ENCODE data around the gene MRPS27.
"Not testable (repeated sequence)": the region's sequence is repeated elsewhere in the genome, so short reads cannot be mapped to it uniquely, and the experiment has no call there.

DNA sequence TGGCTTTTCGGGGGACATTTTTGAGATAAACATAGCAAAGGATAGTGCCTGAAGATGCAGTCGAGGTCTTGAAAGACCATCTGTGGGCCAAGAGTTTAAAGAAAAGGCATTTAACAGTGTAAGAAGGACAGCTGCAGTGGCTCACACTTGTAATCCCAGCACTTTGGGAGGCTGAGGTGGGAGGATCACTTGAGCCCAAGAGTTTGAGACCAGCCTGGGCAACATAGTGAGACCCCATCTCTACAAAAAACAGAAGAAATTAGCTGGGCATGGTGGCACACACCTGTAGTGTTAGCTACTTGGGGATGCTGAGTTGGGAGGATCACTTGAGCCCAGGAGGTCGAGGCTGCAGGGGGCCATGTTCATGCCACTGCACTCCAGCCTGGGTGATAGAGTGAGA, 148.9 kb downstream of the MRPS27 start:
- TF ChIP-seq, protein P1, sequence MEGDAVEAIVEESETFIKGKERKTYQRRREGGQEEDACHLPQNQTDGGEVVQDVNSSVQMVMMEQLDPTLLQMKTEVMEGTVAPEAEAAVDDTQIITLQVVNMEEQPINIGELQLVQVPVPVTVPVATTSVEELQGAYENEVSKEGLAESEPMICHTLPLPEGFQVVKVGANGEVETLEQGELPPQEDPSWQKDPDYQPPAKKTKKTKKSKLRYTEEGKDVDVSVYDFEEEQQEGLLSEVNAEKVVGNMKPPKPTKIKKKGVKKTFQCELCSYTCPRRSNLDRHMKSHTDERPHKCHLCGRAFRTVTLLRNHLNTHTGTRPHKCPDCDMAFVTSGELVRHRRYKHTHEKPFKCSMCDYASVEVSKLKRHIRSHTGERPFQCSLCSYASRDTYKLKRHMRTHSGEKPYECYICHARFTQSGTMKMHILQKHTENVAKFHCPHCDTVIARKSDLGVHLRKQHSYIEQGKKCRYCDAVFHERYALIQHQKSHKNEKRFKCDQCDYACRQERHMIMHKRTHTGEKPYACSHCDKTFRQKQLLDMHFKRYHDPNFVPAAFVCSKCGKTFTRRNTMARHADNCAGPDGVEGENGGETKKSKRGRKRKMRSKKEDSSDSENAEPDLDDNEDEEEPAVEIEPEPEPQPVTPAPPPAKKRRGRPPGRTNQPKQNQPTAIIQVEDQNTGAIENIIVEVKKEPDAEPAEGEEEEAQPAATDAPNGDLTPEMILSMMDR (conservative IDR thresholded peaks at IDR 0.05; ENCODE audit: low read depth, low read length): not testable (repeated sequence)
- TF ChIP-seq MAFK (IDR thresholded peaks at IDR 0.05; ENCODE audit: low read depth, low read length); FOS (IDR thresholded peaks at IDR 0.05; ENCODE audit: low read depth, low read length); POLR2A (IDR thresholded peaks at IDR 0.05; ENCODE audit: low read depth, low read length); MXI1 (IDR thresholded peaks at IDR 0.05; ENCODE audit: borderline replicate concordance, low read depth, low read length); RAD21 (IDR thresholded peaks at IDR 0.05; ENCODE audit: low read length): not testable (repeated sequence)
